Measurements from ENCODE around the gene DCHS2.

DCHS2 gene

DNA sequence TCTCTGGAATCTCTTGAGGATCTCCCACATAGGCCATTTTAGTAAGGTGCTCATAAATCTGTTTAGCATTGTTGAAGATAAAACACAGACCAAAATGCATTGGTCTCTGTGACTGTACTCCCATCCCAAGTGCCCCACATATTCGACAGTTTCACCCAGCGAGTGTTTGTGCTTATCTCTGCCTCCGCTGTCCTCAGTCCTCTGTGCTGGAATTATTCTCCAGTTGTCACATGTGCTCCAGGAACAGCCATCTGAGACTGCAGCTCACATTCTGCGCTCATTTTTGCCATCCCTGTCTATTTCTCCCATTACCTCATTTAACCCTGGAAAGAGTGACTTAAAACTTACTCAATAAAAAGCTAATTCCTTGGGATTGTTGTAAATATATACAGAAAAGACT, 27.6 kb upstream of the DCHS2 start:
- TF ChIP-seq ZNF274 (IDR thresholded peaks at IDR 0.05; ENCODE audit: low read depth, low read length) (no peak), SUZ12 (IDR thresholded peaks at IDR 0.05; ENCODE audit: extremely low read depth, insufficient read depth, insufficient read length) (no peak), YY1 (IDR thresholded peaks at IDR 0.05; ENCODE audit: insufficient read depth, insufficient read length) (no peak)
- Histone ChIP-seq H3K36me3 (ENCODE audit: insufficient read depth, insufficient read length, low read length) (no peaks in the 10 kb centered on the region), H3K4me3 (ENCODE audit: insufficient read length, low read depth) (no peak overlapping the region), H3K4me1 (ENCODE audit: insufficient read depth, insufficient read length) (no peaks in the 10 kb centered on the region), H3K27me3 (ENCODE audit: insufficient read depth, insufficient read length) (no peaks in the 10 kb centered on the region), H3K9me3 (ENCODE audit: insufficient read depth, low read length) (no peaks in the 10 kb centered on the region), H3K9ac (ENCODE audit: insufficient read length, low read depth) (no peak overlapping the region)
- DNase-seq (ENCODE audit: low read depth, low spot score): no peak

- TF ChIP-seq SUZ12 (IDR thresholded peaks at IDR 0.05; ENCODE audit: extremely low read depth, insufficient read depth, insufficient read length): no peak
- no peak for TF ChIP-seq YY1 (IDR thresholded peaks at IDR 0.05; ENCODE audit: insufficient read depth, insufficient read length)
- TF ChIP-seq ZNF274 (IDR thresholded peaks at IDR 0.05; ENCODE audit: low read depth, low read length): no peak
- no peaks in the 10 kb centered on the region for H3K4me1 ChIP-seq (ENCODE audit: insufficient read depth, insufficient read length)
- H3K4me3 ChIP-seq (ENCODE audit: insufficient read length, low read depth): no peak overlapping the region
- H3K9ac ChIP-seq (ENCODE audit: insufficient read length, low read depth): no peak overlapping the region
- no peaks in the 10 kb centered on the region for H3K36me3 ChIP-seq (ENCODE audit: insufficient read depth, insufficient read length, low read length)
- no peaks in the 10 kb centered on the region for H3K9me3 ChIP-seq (ENCODE audit: insufficient read depth, low read length)
- DNase-seq (ENCODE audit: low read depth, low spot score): no peak
- no peaks in the 10 kb centered on the region for H3K27me3 ChIP-seq (ENCODE audit: insufficient read depth, insufficient read length)
Observed at GRCh38 chr4:154517591-154517990, 26.0 kb upstream of the DCHS2 start.

DNA sequence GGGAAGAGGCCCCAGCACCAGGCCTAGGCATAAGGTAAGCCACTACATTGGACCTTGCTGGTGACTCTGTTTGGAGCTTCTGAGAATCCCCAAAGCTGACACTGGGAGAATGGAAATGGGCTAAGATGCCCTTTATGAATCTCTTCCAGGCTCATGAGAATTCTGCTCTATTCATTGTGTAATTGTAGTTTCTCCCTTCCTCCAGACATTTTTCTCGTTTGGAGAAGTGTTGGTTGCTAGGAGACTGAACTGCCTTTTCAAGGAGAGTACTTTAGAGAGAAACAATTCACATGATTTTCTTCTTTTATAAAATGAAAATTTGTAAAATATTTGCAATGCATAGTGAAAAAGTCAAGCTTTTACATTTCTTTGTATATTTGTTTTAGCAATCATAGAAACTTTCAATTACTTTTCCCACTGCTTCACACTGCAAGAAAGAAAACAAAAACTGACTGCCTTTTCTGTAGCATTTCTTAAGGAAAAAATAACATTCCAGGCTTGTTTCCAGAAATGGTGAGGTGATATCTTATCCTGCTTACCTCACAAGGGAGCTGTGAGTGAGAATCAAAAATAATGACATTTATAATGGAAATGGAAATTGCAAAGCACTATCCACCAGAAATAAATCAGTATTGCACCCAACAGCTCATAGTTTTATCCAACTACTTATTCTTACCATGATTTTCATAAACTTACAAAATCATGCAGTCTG, 24.9 kb upstream of the DCHS2 start:
- Histone ChIP-seq H3K4me1 (ENCODE audit: insufficient read depth, insufficient read length) (no peaks in the 10 kb centered on the region), H3K36me3 (ENCODE audit: insufficient read depth, insufficient read length, low read length) (no peaks in the 10 kb centered on the region), H3K9ac (ENCODE audit: insufficient read length, low read depth) (no peak overlapping the region), H3K9me3 (ENCODE audit: insufficient read depth, low read length) (no peaks in the 10 kb centered on the region), H3K4me3 (ENCODE audit: insufficient read length, low read depth) (no peak overlapping the region), H3K27me3 (ENCODE audit: insufficient read depth, insufficient read length) (no peaks in the 10 kb centered on the region)
- no peak for TF ChIP-seq YY1 (IDR thresholded peaks at IDR 0.05; ENCODE audit: insufficient read depth, insufficient read length)
- no peak for TF ChIP-seq ZNF274 (IDR thresholded peaks at IDR 0.05; ENCODE audit: low read depth, low read length)
- TF ChIP-seq SUZ12 (IDR thresholded peaks at IDR 0.05; ENCODE audit: extremely low read depth, insufficient read depth, insufficient read length): no peak
- no peak for DNase-seq (ENCODE audit: low read depth, low spot score)

- no peak for TF ChIP-seq YY1 (IDR thresholded peaks at IDR 0.05; ENCODE audit: insufficient read depth, insufficient read length)
- TF ChIP-seq SUZ12 (IDR thresholded peaks at IDR 0.05; ENCODE audit: extremely low read depth, insufficient read depth, insufficient read length): no peak
- TF ChIP-seq ZNF274 (IDR thresholded peaks at IDR 0.05; ENCODE audit: low read depth, low read length): no peak
- Histone ChIP-seq H3K36me3 (ENCODE audit: insufficient read depth, insufficient read length, low read length) (no peaks in the 10 kb centered on the region), H3K4me3 (ENCODE audit: insufficient read length, low read depth) (no peak overlapping the region), H3K4me1 (ENCODE audit: insufficient read depth, insufficient read length) (no peaks in the 10 kb centered on the region), H3K9me3 (ENCODE audit: insufficient read depth, low read length) (no peaks in the 10 kb centered on the region), H3K27me3 (ENCODE audit: insufficient read depth, insufficient read length) (no peaks in the 10 kb centered on the region), H3K9ac (ENCODE audit: insufficient read length, low read depth) (no peak overlapping the region)
- no peak for DNase-seq (ENCODE audit: low read depth, low spot score)
Observed at GRCh38 chr4:154511981-154512380, 20.4 kb upstream of the DCHS2 start.

- H3K9me3 ChIP-seq (ENCODE audit: insufficient read depth, low read length): no peaks in the 10 kb centered on the region
- no peaks in the 10 kb centered on the region for H3K4me1 ChIP-seq (ENCODE audit: insufficient read depth, insufficient read length)
- H3K36me3 ChIP-seq (ENCODE audit: insufficient read depth, insufficient read length, low read length): no peaks in the 10 kb centered on the region
- DNase-seq (ENCODE audit: low read depth, low spot score): no peak
- H3K9ac ChIP-seq (ENCODE audit: insufficient read length, low read depth): no peak overlapping the region
- H3K27me3 ChIP-seq (ENCODE audit: insufficient read depth, insufficient read length): no peaks in the 10 kb centered on the region
- TF ChIP-seq SUZ12 (IDR thresholded peaks at IDR 0.05; ENCODE audit: extremely low read depth, insufficient read depth, insufficient read length) (no peak), YY1 (IDR thresholded peaks at IDR 0.05; ENCODE audit: insufficient read depth, insufficient read length) (no peak), ZNF274 (IDR thresholded peaks at IDR 0.05; ENCODE audit: low read depth, low read length) (no peak)
- no peak overlapping the region for H3K4me3 ChIP-seq (ENCODE audit: insufficient read length, low read depth)
Observed at GRCh38 chr4:154511548-154511947, 19.9 kb upstream of the DCHS2 start.

DNA sequence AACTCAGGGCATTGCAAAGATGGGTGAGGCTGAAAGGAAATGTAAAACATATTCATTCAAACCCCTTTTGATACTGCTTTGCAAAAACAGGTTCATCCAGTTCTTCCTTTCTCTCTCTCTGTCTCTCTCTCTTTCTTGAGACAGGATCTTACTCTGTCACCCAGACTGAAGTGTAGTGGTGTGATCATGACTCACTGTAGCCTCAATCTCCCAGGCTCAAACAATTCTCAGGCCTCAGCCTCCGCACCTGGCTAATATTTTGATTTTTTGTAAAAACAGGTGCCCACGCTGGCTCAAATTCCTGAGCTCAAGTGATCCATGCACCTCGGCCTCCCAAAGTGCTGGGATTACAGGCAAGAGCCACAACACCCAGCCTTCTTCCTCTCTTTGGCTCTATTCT, 15.6 kb upstream of the DCHS2 start:
- no peak for TF ChIP-seq ZNF274 (IDR thresholded peaks at IDR 0.05; ENCODE audit: low read depth, low read length)
- no peak for TF ChIP-seq SUZ12 (IDR thresholded peaks at IDR 0.05; ENCODE audit: extremely low read depth, insufficient read depth, insufficient read length)
- TF ChIP-seq YY1 (IDR thresholded peaks at IDR 0.05; ENCODE audit: insufficient read depth, insufficient read length): no peak
- H3K4me3 ChIP-seq (ENCODE audit: insufficient read length, low read depth): no peak overlapping the region
- no peak overlapping the region for H3K9ac ChIP-seq (ENCODE audit: insufficient read length, low read depth)
- no peaks in the 10 kb centered on the region for H3K27me3 ChIP-seq (ENCODE audit: insufficient read depth, insufficient read length)
- H3K9me3 ChIP-seq (ENCODE audit: insufficient read depth, low read length): no peaks in the 10 kb centered on the region
- no peaks in the 10 kb centered on the region for H3K4me1 ChIP-seq (ENCODE audit: insufficient read depth, insufficient read length)
- H3K36me3 ChIP-seq (ENCODE audit: insufficient read depth, insufficient read length, low read length): no peaks in the 10 kb centered on the region
- DNase-seq (ENCODE audit: low read depth, low spot score): no peak

DNA sequence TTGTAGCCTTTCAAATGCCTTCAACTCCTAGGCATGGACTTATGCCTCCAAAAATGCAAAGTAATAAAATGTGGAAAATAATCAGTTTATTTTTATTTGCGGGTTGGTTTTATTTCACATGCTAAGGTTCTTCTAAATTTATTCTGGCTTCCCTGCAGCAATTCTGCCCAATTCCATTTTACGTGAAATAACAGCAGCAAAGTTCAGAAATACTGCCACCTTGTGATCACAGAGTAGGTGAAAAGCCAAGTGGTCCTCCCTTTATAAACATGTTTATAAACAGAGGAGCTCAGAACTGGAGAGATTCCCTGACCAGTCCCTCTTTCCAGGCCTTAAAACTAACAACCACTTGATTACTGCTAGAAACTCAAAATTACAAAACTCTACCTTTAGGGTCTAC, 14.7 kb upstream of the DCHS2 start:
- H3K9me3 ChIP-seq (ENCODE audit: insufficient read depth, low read length): no peaks in the 10 kb centered on the region

More for the DNA sequence above, 14.7 kb upstream of the DCHS2 start:
- Histone ChIP-seq H3K4me1 (ENCODE audit: insufficient read depth, insufficient read length) (no peaks in the 10 kb centered on the region), H3K27me3 (ENCODE audit: insufficient read depth, insufficient read length) (no peaks in the 10 kb centered on the region), H3K9ac (ENCODE audit: insufficient read length, low read depth) (no peak overlapping the region), H3K4me3 (ENCODE audit: insufficient read length, low read depth) (no peak overlapping the region), H3K36me3 (ENCODE audit: insufficient read depth, insufficient read length, low read length) (no peaks in the 10 kb centered on the region)
- DNase-seq (ENCODE audit: low read depth, low spot score): no peak
- no peak for TF ChIP-seq SUZ12 (IDR thresholded peaks at IDR 0.05; ENCODE audit: extremely low read depth, insufficient read depth, insufficient read length)
- TF ChIP-seq YY1 (IDR thresholded peaks at IDR 0.05; ENCODE audit: insufficient read depth, insufficient read length): no peak
- TF ChIP-seq ZNF274 (IDR thresholded peaks at IDR 0.05; ENCODE audit: low read depth, low read length): no peak

Measured in NT2/D1 (cell line).